H9 (cell line): ENCODE results near the gene MUC5AC. TPM values are rescaled to one million over a fixed set of nuclear protein-coding genes. Genes with fewer than 3 reads are reported as not detected.

ENCODE experiments used
- DNase-seq: peaks from one replicate; pipeline ENCODE4 v3.0.0-alpha.2; 2017
- H2AFZ ChIP-seq: one replicate; pipeline ENCODE4 v1.6.1; 2013; ENCODE audit warnings: mild to moderate bottlenecking, low read length, control low read depth, moderate library complexity
- H2AK5ac ChIP-seq: 2 replicates; pipeline ENCODE4 v1.6.1; 2013; ENCODE audit warnings: low read length, control low read depth, mixed read lengths; ENCODE audit not compliant: insufficient read length
- H2BK120ac ChIP-seq: one replicate; pipeline ENCODE4 v1.6.1; 2013; ENCODE audit warnings: low read depth, mild to moderate bottlenecking, low read length, control low read depth, inconsistent platforms; ENCODE audit not compliant: poor library complexity, severe bottlenecking
- H2BK12ac ChIP-seq: 2 replicates; pipeline ENCODE4 v1.6.1; 2013; ENCODE audit warnings: low read length, control low read depth, mixed read lengths, low read depth; ENCODE audit not compliant: insufficient read length
- H2BK15ac ChIP-seq: 2 replicates; pipeline ENCODE4 v1.6.1; 2013; ENCODE audit warnings: low read depth, low read length, control low read depth
- H2BK20ac ChIP-seq: one replicate; pipeline ENCODE4 v1.6.1; 2013; ENCODE audit warnings: low read depth, mild to moderate bottlenecking, low read length, control low read depth, inconsistent platforms; ENCODE audit not compliant: poor library complexity, severe bottlenecking
- H2BK5ac ChIP-seq: 2 replicates; pipeline ENCODE4 v1.6.1; 2013; ENCODE audit warnings: low read length, control low read depth, mixed read lengths; ENCODE audit not compliant: insufficient read length
- H3K14ac ChIP-seq: 2 replicates; pipeline ENCODE4 v1.6.1; 2013; ENCODE audit warnings: low read length, control low read depth; ENCODE audit not compliant: insufficient read depth
- H3K18ac ChIP-seq: 2 replicates; pipeline ENCODE4 v1.6.1; 2013; ENCODE audit warnings: low read depth, mild to moderate bottlenecking, mixed read lengths, low read length, control low read depth; ENCODE audit not compliant: insufficient read length
- H3K23ac ChIP-seq: 2 replicates; pipeline ENCODE4 v1.6.1; 2013; ENCODE audit warnings: low read length, control low read depth, mixed read lengths, low read depth; ENCODE audit not compliant: insufficient read length
- H3K23me2 ChIP-seq: 2 replicates; pipeline ENCODE4 v1.6.1; 2013; ENCODE audit warnings: low read depth, mild to moderate bottlenecking, mixed read lengths, low read length, control low read depth; ENCODE audit not compliant: insufficient read length, poor library complexity, severe bottlenecking
- H3K27ac ChIP-seq: 2 replicates; pipeline ENCODE4 v1.5.1; 2013; ENCODE audit warnings: low read length, control low read depth, mixed read lengths, low read depth; ENCODE audit not compliant: insufficient read length
- H3K27me3 ChIP-seq: 2 replicates; pipeline ENCODE4 v1.6.1; 2013; ENCODE audit warnings: low read length, control low read depth, inconsistent platforms; ENCODE audit not compliant: insufficient read depth
- H3K4ac ChIP-seq: 2 replicates; pipeline ENCODE4 v1.6.1; 2013; ENCODE audit warnings: low read depth, mild to moderate bottlenecking, control low read depth, inconsistent platforms, low read length, moderate library complexity
- H3K4me1 ChIP-seq: 2 replicates; pipeline ENCODE4 v1.6.1; 2013; ENCODE audit warnings: low read length, control low read depth, inconsistent platforms; ENCODE audit not compliant: insufficient read depth
- H3K4me2 ChIP-seq: 2 replicates; pipeline ENCODE4 v1.6.1; 2013; ENCODE audit warnings: low read length, control low read depth, mixed read lengths; ENCODE audit not compliant: insufficient read length, insufficient read depth
- H3K56ac ChIP-seq: 2 replicates; pipeline ENCODE4 v1.6.1; 2013; ENCODE audit warnings: low read depth, mild to moderate bottlenecking, mixed read lengths, low read length, control low read depth; ENCODE audit not compliant: insufficient read length
- H3K79me1 ChIP-seq: 2 replicates; pipeline ENCODE4 v1.6.1; 2013; ENCODE audit warnings: low read depth, mild to moderate bottlenecking, moderate library complexity, low read length, control low read depth, inconsistent platforms; ENCODE audit not compliant: insufficient read depth, poor library complexity, severe bottlenecking
- H3K79me2 ChIP-seq: 2 replicates; pipeline ENCODE4 v1.6.1; 2013; ENCODE audit warnings: low read length, control low read depth, inconsistent platforms; ENCODE audit not compliant: insufficient read depth
- H3K9ac ChIP-seq: 2 replicates; pipeline ENCODE4 v1.6.1; 2013; ENCODE audit warnings: low read length, control low read depth, mixed read lengths; ENCODE audit not compliant: insufficient read length; ENCODE audit errors: extremely low read depth
- H3K9me3 ChIP-seq: one replicate; pipeline ENCODE4 v1.6.1; 2013; ENCODE audit warnings: low read depth, low read length, inconsistent platforms; ENCODE audit not compliant: control insufficient read depth
- H3T11ph ChIP-seq: one replicate; pipeline ENCODE4 v1.6.1; 2013; ENCODE audit warnings: mild to moderate bottlenecking, low read length, control low read depth, inconsistent platforms
- H4K20me1 ChIP-seq: one replicate; pipeline ENCODE4 v1.6.1; 2013; ENCODE audit not compliant: control insufficient read depth, insufficient read length, insufficient read depth
- H4K5ac ChIP-seq: 2 replicates; pipeline ENCODE4 v1.6.1; 2013; ENCODE audit warnings: low read depth, mild to moderate bottlenecking, mixed read lengths, low read length, control low read depth; ENCODE audit not compliant: insufficient read length
- H4K8ac ChIP-seq: replicated peaks from 2 replicates; pipeline ENCODE4 v1.6.1; 2013; ENCODE audit warnings: low read length, control low read depth, mixed read lengths, low read depth; ENCODE audit not compliant: insufficient read length
- H4K91ac ChIP-seq: 2 replicates; pipeline ENCODE4 v1.6.1; 2013; ENCODE audit warnings: low read depth, mild to moderate bottlenecking, moderate library complexity, mixed read lengths, low read length, control low read depth; ENCODE audit not compliant: insufficient read length
- H3K27ac Mint-ChIP-seq, 3 experiments: 2 replicates in 2 of 3; 3 replicates in 1 of 3; pipeline ENCODE4 v1.8.0; 2020 to 2021; ENCODE audit warnings: mixed read lengths in 3 of 3, mild to moderate bottlenecking in 1 of 3, moderate library complexity in 1 of 3
- H3K27me3 Mint-ChIP-seq: 2 replicates; pipeline ENCODE4 v1.8.0; 2021; ENCODE audit warnings: low read depth, mild to moderate bottlenecking, moderate library complexity, mixed read lengths
- H3K36me3 Mint-ChIP-seq, 3 experiments: 2 replicates in 2 of 3; 3 replicates in 1 of 3; pipeline ENCODE4 v1.8.0; 2020 to 2021; ENCODE audit warnings: low read depth in 3 of 3, mixed read lengths in 3 of 3; ENCODE audit not compliant: insufficient read depth in 1 of 3
- H3K4me1 Mint-ChIP-seq, 2 experiments: 2 replicates each; pipeline ENCODE4 v1.8.0; 2020; ENCODE audit warnings: mixed read lengths in 2 of 2
- H3K4me3 Mint-ChIP-seq, 2 experiments: 2 replicates in 1 of 2; 3 replicates in 1 of 2; pipeline ENCODE4 v1.8.0; 2020 to 2021; ENCODE audit warnings: mild to moderate bottlenecking in 2 of 2, mixed read lengths in 2 of 2, moderate library complexity in 1 of 2
- H3K9me3 Mint-ChIP-seq, 2 experiments: 2 replicates in 1 of 2; 3 replicates in 1 of 2; pipeline ENCODE4 v1.8.0; 2020; ENCODE audit warnings: mild to moderate bottlenecking in 2 of 2, mixed read lengths in 2 of 2, moderate library complexity in 1 of 2
- WGBS: extraction: QIAGEN DNeasy Blood & Tissue Kit; methylation state at CpG from one replicate; pipeline ENCODE4 v1.1.7; 2013; ENCODE audit warnings: missing lambda C conversion rate, low lambda C conversion rate, mixed read lengths; ENCODE audit not compliant: insufficient read length; ENCODE audit errors: extremely low coverage; 5-methylcytosine and 5-hydroxymethylcytosine counted together
- total RNA-seq: library from RNA; stranded (reverse); gene quantifications from 2 replicates; pipeline ENCODE4 v1.2.1, GENCODE V29; 2021
- TF ChIP-seq, protein P1 (sequence below): fragments of 200-600 bp; sonication (generic); conservative IDR thresholded peaks from 3 replicates; pipeline ENCODE4 v1.8.0; 2021; ENCODE audit warnings: antibody characterized with exemption, mild to moderate bottlenecking

The MUC5AC gene
- total RNA-seq, 1 experiment from 2014 or later: not detected

DNA sequence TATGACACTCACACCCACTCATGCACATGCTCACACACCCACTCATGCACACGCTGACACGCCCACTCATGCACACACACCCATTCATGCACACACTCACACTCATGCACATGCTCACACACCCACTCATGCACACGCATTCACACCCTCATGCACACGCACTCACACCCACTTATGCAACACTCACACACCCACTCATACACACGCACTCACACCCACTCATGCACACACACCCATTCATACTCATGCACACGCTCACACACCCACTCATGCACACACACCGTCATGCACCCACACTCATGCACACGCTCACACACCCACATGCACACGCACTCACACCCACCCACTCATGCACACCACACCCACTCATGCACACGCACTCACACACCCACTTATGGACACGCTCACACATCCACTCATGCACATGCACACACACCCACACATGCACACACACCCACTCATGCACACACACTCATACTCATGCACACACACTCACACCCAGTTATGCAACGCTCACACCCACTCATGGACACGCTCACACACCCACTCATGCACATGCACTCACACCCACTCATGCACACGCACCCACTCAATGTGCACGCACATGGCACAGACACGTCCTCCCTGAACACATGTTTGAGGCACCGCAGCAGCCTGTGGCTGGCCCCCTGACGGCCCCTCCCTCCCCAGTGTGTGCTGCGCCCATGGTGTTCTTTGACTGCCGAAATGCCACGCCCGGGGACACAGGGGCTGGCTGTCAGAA, 17.9 kb downstream of the MUC5AC start:
- no peak overlapping the region for H3K27ac ChIP-seq
- H3K4ac ChIP-seq: no peak overlapping the region
- Mint-ChIP-seq H3K9me3 (peaks cover 22 to 35% of the 10 kb centered on the region in 2 experiments), H3K36me3 (peaks cover 0 to 9% (median 5%) of the 10 kb centered on the region in 3 experiments; a peak in 3 of 7 replicates), H3K27ac (no peak overlapping the region), H3K4me1 (no peaks in the 10 kb centered on the region), H3K4me3 (peak overlapping the region in 1 of 2 experiments; percentile 7; a peak in 1 of 5 replicates), H3K27me3 (no peaks in the 10 kb centered on the region; the same call in 1 of the 2 replicates)
- no peaks in the 10 kb centered on the region for H3K23me2 ChIP-seq
- H3K9ac ChIP-seq: no peak overlapping the region
- no peaks in the 10 kb centered on the region for H3K79me1 ChIP-seq
- WGBS: no CpG with 5 or more reads among the region's 22 CpGs
- H3K23ac ChIP-seq: no peak overlapping the region
- no peak overlapping the region for H2BK20ac ChIP-seq
- no peak overlapping the region for H2BK5ac ChIP-seq
- H3K27me3 ChIP-seq: no peaks in the 10 kb centered on the region
- H2AK5ac ChIP-seq: no peak overlapping the region
- no peak overlapping the region for H3K18ac ChIP-seq
- H2AFZ ChIP-seq: no peak overlapping the region
- no peaks in the 10 kb centered on the region for H3K4me1 ChIP-seq
- no peak overlapping the region for H2BK120ac ChIP-seq
- peak overlapping the region; percentile 6 for H4K5ac ChIP-seq
- no peak overlapping the region for H4K8ac ChIP-seq
- DNase-seq: no peak
- H4K91ac ChIP-seq: no peak overlapping the region
- no peaks in the 10 kb centered on the region; the same call in 1 of the 2 replicates for H3K79me2 ChIP-seq
- TF ChIP-seq, protein P1, sequence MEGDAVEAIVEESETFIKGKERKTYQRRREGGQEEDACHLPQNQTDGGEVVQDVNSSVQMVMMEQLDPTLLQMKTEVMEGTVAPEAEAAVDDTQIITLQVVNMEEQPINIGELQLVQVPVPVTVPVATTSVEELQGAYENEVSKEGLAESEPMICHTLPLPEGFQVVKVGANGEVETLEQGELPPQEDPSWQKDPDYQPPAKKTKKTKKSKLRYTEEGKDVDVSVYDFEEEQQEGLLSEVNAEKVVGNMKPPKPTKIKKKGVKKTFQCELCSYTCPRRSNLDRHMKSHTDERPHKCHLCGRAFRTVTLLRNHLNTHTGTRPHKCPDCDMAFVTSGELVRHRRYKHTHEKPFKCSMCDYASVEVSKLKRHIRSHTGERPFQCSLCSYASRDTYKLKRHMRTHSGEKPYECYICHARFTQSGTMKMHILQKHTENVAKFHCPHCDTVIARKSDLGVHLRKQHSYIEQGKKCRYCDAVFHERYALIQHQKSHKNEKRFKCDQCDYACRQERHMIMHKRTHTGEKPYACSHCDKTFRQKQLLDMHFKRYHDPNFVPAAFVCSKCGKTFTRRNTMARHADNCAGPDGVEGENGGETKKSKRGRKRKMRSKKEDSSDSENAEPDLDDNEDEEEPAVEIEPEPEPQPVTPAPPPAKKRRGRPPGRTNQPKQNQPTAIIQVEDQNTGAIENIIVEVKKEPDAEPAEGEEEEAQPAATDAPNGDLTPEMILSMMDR: no peak
- H3K56ac ChIP-seq: no peak overlapping the region
- no peak overlapping the region for H3K4me2 ChIP-seq
- H2BK12ac ChIP-seq: no peak overlapping the region
- no peak overlapping the region for H3T11ph ChIP-seq
- H4K20me1 ChIP-seq: no peaks in the 10 kb centered on the region
- H3K14ac ChIP-seq: no peak overlapping the region; the same call in 1 of the 2 replicates
- no peak overlapping the region for H2BK15ac ChIP-seq
- H3K9me3 ChIP-seq: no peaks in the 10 kb centered on the region
